HFFc6 (cell line): ENCODE data around the gene NDUFB4. TPM values are rescaled to one million over a fixed set of nuclear protein-coding genes. Genes with fewer than 3 reads are reported as not detected.
A peak's percentile ranks its signal among the peaks of the same experiment; 100 is the strongest.

Experiments used
- DNase-seq: peaks from one replicate; pipeline ENCODE4 v3.0.0-alpha.2; 2018
- H3K27ac Mint-ChIP-seq: 2 replicates; pipeline ENCODE4 v1.8.0; 2020; ENCODE audit warnings: mild to moderate bottlenecking, mixed read lengths
- H3K27me3 Mint-ChIP-seq: 2 replicates; pipeline ENCODE4 v1.8.0; 2021; ENCODE audit warnings: mild to moderate bottlenecking, moderate library complexity, mixed read lengths; ENCODE audit not compliant: insufficient read depth
- H3K36me3 Mint-ChIP-seq: 2 replicates; pipeline ENCODE4 v1.8.0; 2021; ENCODE audit warnings: low read depth, mixed read lengths
- H3K4me1 Mint-ChIP-seq: 2 replicates; pipeline ENCODE4 v1.8.0; 2020; ENCODE audit warnings: low read depth, mixed read lengths
- H3K4me3 Mint-ChIP-seq: 2 replicates; pipeline ENCODE4 v1.8.0; 2020; ENCODE audit warnings: mild to moderate bottlenecking, moderate library complexity, mixed read lengths
- H3K9me3 Mint-ChIP-seq: 2 replicates; pipeline ENCODE4 v1.8.0; 2020; ENCODE audit warnings: mild to moderate bottlenecking, mixed read lengths
- CTCF ChIP-seq: fragments of 200-600 bp; sonication (generic); IDR thresholded peaks from 2 replicates; pipeline ENCODE4 v1.5.0; 2021; ENCODE audit warnings: antibody characterized with exemption, mild to moderate bottlenecking
- total RNA-seq, 6 experiments: library from RNA; stranded (reverse); fragmentation: NEBNext Ultra II Directional; extraction: Animal tissue kit (Norgen Biotek cat#: 25700); gene quantifications; 2 replicates in 1 of 6; 3 replicates in 5 of 6; pipeline ENCODE4 v1.2.3, GENCODE V29; 2021

Gene NDUFB4
- total RNA-seq, 6 experiments from 2014 or later: 174 to 221 (median 198) TPM

- no peak overlapping the region for H3K4me3 Mint-ChIP-seq
- 0 out of 2 replicates have a peak, but pooled peaks cover 7% of the 10 kb centered on the region for H3K36me3 Mint-ChIP-seq
- H3K4me1 Mint-ChIP-seq: peaks cover 35% of the 10 kb centered on the region
- no peak for TF ChIP-seq CTCF
- no peaks in the 10 kb centered on the region for H3K9me3 Mint-ChIP-seq
- DNase-seq: no peak
- no peaks in the 10 kb centered on the region for H3K27me3 Mint-ChIP-seq
- no peak overlapping the region for H3K27ac Mint-ChIP-seq
Observed at GRCh38 chr3:120555657-120556509, 40.3 kb upstream of the NDUFB4 start.

- H3K9me3 Mint-ChIP-seq: no peaks in the 10 kb centered on the region
Observed at GRCh38 chr3:120557115-120557514, 39.0 kb upstream of the NDUFB4 start.

GRCh38 chr3:120558771-120559241, 37.3 kb upstream of the NDUFB4 start:
- no peaks in the 10 kb centered on the region for H3K9me3 Mint-ChIP-seq
- TF ChIP-seq CTCF: peak; percentile 100
- peak overlapping the region; percentile 90 for H3K4me3 Mint-ChIP-seq
- H3K27ac Mint-ChIP-seq: peak overlapping the region; percentile 98
- H3K36me3 Mint-ChIP-seq: no peaks in the 10 kb centered on the region
- peaks cover 59% of the 10 kb centered on the region for H3K4me1 Mint-ChIP-seq
- DNase-seq: peak; percentile 95
- no peaks in the 10 kb centered on the region; the same call in 1 of the 2 replicates for H3K27me3 Mint-ChIP-seq

More at GRCh38 chr3:120557115-120557514, 39.0 kb upstream of the NDUFB4 start:
- Mint-ChIP-seq H3K27me3 (no peaks in the 10 kb centered on the region), H3K36me3 (0 out of 2 replicates have a peak, but pooled peaks cover 6% of the 10 kb centered on the region), H3K4me3 (no peak overlapping the region), H3K27ac (peak overlapping the region; percentile 98), H3K4me1 (peaks cover 47% of the 10 kb centered on the region)
- no peak for TF ChIP-seq CTCF
- DNase-seq: no peak

- Mint-ChIP-seq H3K4me3 (peak overlapping the region; percentile 90), H3K27ac (peak overlapping the region; percentile 98), H3K9me3 (no peaks in the 10 kb centered on the region), H3K36me3 (no peaks in the 10 kb centered on the region), H3K4me1 (peaks cover 63% of the 10 kb centered on the region), H3K27me3 (no peaks in the 10 kb centered on the region; the same call in 1 of the 2 replicates)
- TF ChIP-seq CTCF: peak; percentile 71
- DNase-seq: peak; percentile 85
Observed at GRCh38 chr3:120559242-120560061, 36.7 kb upstream of the NDUFB4 start.
